ENCODE results near the gene CNNM3.

- TF ChIP-seq CTCF (conservative IDR thresholded peaks at IDR 0.05; ENCODE audit: low read length) (no peak), EZH2phosphoT487 (IDR thresholded peaks at IDR 0.05; ENCODE audit: borderline replicate concordance, low read depth, low read length) (no peak)
Measured at GRCh38 chr2:96769814-96770213, 46.3 kb upstream of the CNNM3 start.
